K562 (cell line): Measurements from ENCODE around the gene AKR1C3. TPM values are rescaled to one million over a fixed set of nuclear protein-coding genes. Genes with fewer than 3 reads are reported as not detected.

Experiments used
- ATAC-seq: fragments of 200-7000 bp; cut with Tn5 transposase; 3 replicates; pipeline ENCODE4 v1.9.1; 2020; ENCODE audit warnings: moderate library complexity
- BruUV-seq: library from RNA; stranded (reverse); fragments of 400-500 nt; replicated peaks from 2 replicates; lab custom pipeline; 2021; lab: Mats Ljungman, UMichigan
- CTCF ChIA-PET: fragments of 300-600 bp; formaldehyde crosslinking; extraction: SDS; loops from one replicate; lab custom pipeline; 2021; ENCODE audit warnings: low intra/inter-chr PET ratio; lab: Yijun Ruan, JAX
- POLR2A ChIA-PET: fragments of 300-600, 350-650 bp; sonication (Branson Sonifier 250); formaldehyde crosslinking; extraction: SDS; loops from one replicate; lab custom pipeline; 2021; ENCODE audit warnings: antibody characterized with exemption, inconsistent platforms; lab: Yijun Ruan, JAX
- DNase-seq, 4 experiments: peaks; one replicate each; pipeline versions ENCODE4 v3.0.0 to v3.0.0-alpha.2; 2011 to 2018; ENCODE audit warnings: low spot score in 3 of 4, mixed read lengths in 3 of 4; ENCODE audit errors: extremely low read depth in 1 of 4
- FAIRE-seq: peaks from 2 replicates; lab custom pipeline; 2011; peaks lifted over from hg19 to GRCh38; lab: Jason Lieb, UNC
- H2AFZ ChIP-seq: 2 replicates; pipeline ENCODE4 v1.6.0; 2011; ENCODE audit warnings: low read depth, low read length, control low read depth, inconsistent platforms
- H3K27ac ChIP-seq: fragments of 200-600 bp; 3 replicates; pipeline ENCODE4 v1.8.0; 2011; ENCODE audit warnings: low read depth, mild to moderate bottlenecking, control low read depth, inconsistent platforms, low read length, moderate library complexity, mixed read lengths; ENCODE audit errors: extremely low read depth
- H3K27me3 ChIP-seq, 2 experiments: fragments of 300-600 bp in 1 of 2; 2 replicates in 1 of 2; 3 replicates in 1 of 2; pipeline versions ENCODE4 v1.6.0 to v1.8.0; 2011; ENCODE audit warnings: inconsistent platforms in 2 of 2, low read length in 2 of 2, mild to moderate bottlenecking in 1 of 2, mixed read lengths in 1 of 2, moderate library complexity in 1 of 2; ENCODE audit not compliant: control insufficient read depth in 2 of 2, insufficient read depth in 2 of 2
- H3K36me3 ChIP-seq: fragments of 300-600 bp; 3 replicates; pipeline ENCODE4 v1.8.0; 2011; ENCODE audit warnings: mild to moderate bottlenecking, low read length, inconsistent platforms; ENCODE audit not compliant: control insufficient read depth, insufficient read depth
- H3K4me1 ChIP-seq, 2 experiments: fragments of 200-600 bp in 1 of 2; replicated peaks in 1 of 2; 2 replicates in 1 of 2; 3 replicates in 1 of 2; pipeline versions ENCODE4 v1.5.1 to v1.8.0; 2011; ENCODE audit warnings: inconsistent platforms in 2 of 2, low read length in 2 of 2, mild to moderate bottlenecking in 1 of 2, mixed read lengths in 1 of 2, moderate library complexity in 1 of 2; ENCODE audit not compliant: control insufficient read depth in 2 of 2, insufficient read depth in 2 of 2
- H3K4me2 ChIP-seq: 2 replicates; pipeline ENCODE4 v1.6.1; 2011; ENCODE audit warnings: low read length, control low read depth, inconsistent platforms, mixed read lengths; ENCODE audit not compliant: insufficient read depth
- H3K4me3 ChIP-seq: fragments of 200-600 bp; sonication (generic), shearing (Covaris generic); 2 replicates; pipeline ENCODE4 v1.5.1; 2016; ENCODE audit warnings: control low read depth, inconsistent platforms
- H3K79me2 ChIP-seq: fragments of 200-600 bp; 3 replicates; pipeline ENCODE4 v1.8.0; 2011; ENCODE audit warnings: low read length, inconsistent platforms; ENCODE audit not compliant: control insufficient read depth, insufficient read depth
- H3K9ac ChIP-seq, 2 experiments: 2 replicates each; pipeline versions ENCODE4 v1.6.0 to v1.6.1; 2011; ENCODE audit warnings: low read depth in 2 of 2, low read length in 2 of 2, control low read depth in 1 of 2, inconsistent platforms in 1 of 2, mild to moderate bottlenecking in 1 of 2, mixed read lengths in 1 of 2; ENCODE audit not compliant: insufficient read depth in 1 of 2
- H3K9me1 ChIP-seq: one replicate; pipeline ENCODE4 v1.6.0; 2011; ENCODE audit warnings: inconsistent platforms, mild to moderate bottlenecking, low read length, moderate library complexity; ENCODE audit not compliant: control insufficient read depth, insufficient read depth
- H3K9me3 ChIP-seq: replicated peaks from 2 replicates; pipeline ENCODE4 v1.5.1; 2011; ENCODE audit warnings: low read depth, low read length, inconsistent platforms; ENCODE audit not compliant: control insufficient read depth, insufficient read depth
- H4K20me1 ChIP-seq: replicated peaks from 2 replicates; pipeline ENCODE4 v1.6.1; 2011; ENCODE audit warnings: low read length, inconsistent platforms, mixed read lengths; ENCODE audit not compliant: control insufficient read depth, insufficient read depth
- C11orf30 ChIP-seq: fragments of 450-650 bp; IDR thresholded peaks from 2 replicates; pipeline ENCODE4 v1.6.1; 2016; ENCODE audit warnings: low read depth, mild to moderate bottlenecking
- DACH1 ChIP-seq: fragments of 450-650 bp; IDR thresholded peaks from 2 replicates; pipeline ENCODE4 v1.6.1; 2018; ENCODE audit not compliant: partially characterized antibody
- GATAD2A ChIP-seq: fragments of 450-650 bp; IDR thresholded peaks from 2 replicates; pipeline ENCODE4 v1.6.1; 2017
- RB1 ChIP-seq: fragments of 450-650 bp; IDR thresholded peaks from 2 replicates; pipeline ENCODE4 v1.6.1; 2017; ENCODE audit warnings: low read depth, mild to moderate bottlenecking
- SP1 ChIP-seq: sonication (generic); formaldehyde crosslinking; IDR thresholded peaks from 2 replicates; pipeline ENCODE4 v1.8.1; 2022; ENCODE audit warnings: mild to moderate bottlenecking, missing genetic modification reagents
- STAG1 ChIP-seq: sonication (generic); formaldehyde crosslinking; IDR thresholded peaks from 2 replicates; pipeline ENCODE4 v1.5.0; 2020; ENCODE audit warnings: missing genetic modification reagents, borderline replicate concordance
- TAF7 ChIP-seq: fragments of 450-650 bp; IDR thresholded peaks from 2 replicates; pipeline ENCODE4 v1.6.1; 2016; ENCODE audit warnings: missing genetic modification characterization, missing compliant biosample characterization
- TRIM28 ChIP-seq: fragments of 450-650 bp; IDR thresholded peaks from 2 replicates; pipeline ENCODE4 v1.6.1; 2017
- XRCC3 ChIP-seq: fragments of 450-650 bp; IDR thresholded peaks from 2 replicates; pipeline ENCODE4 v1.6.1; 2017; ENCODE audit warnings: mild to moderate bottlenecking, moderate library complexity
- ZNF316 ChIP-seq: fragments of 450-650 bp; IDR thresholded peaks from 2 replicates; pipeline ENCODE4 v1.6.1; 2016
- ZNF830 ChIP-seq: fragments of 250-450 bp; sonication (Bioruptor Pico); IDR thresholded peaks from 2 replicates; pipeline ENCODE4 v1.5.0; 2021; ENCODE audit warnings: mild to moderate bottlenecking
- WGBS: fragments of 100-300 bp; shearing (Covaris generic); methylation state at CpG from one replicate; pipeline ENCODE4 v1.1.6; 2016; ENCODE audit warnings: low coverage, mixed read lengths; ENCODE audit not compliant: insufficient coverage; ENCODE audit errors: missing lambda C conversion rate; 5-methylcytosine and 5-hydroxymethylcytosine counted together
- in situ Hi-C: fragments of 300-500 bp; cut with MboI; formaldehyde crosslinking; loops from 4 replicates; pipeline ENCODE4 v1.15.0; 2018; ENCODE audit warnings: inconsistent platforms, mixed read lengths
- intact Hi-C: fragments of 100-400 bp; cut with micrococcal nuclease; formaldehyde crosslinking; loops from 2 replicates; pipeline ENCODE4 v1.14.2; 2022
- polyA plus RNA-seq, 8 experiments: library from polyadenylated mRNA; depleted of rRNA in 4 of 8; stranded (reverse) in 5 of 8; unstranded in 3 of 8; fragments of >200 nt; fragmentation: Nextera tagmentation in 2 of 8; fragmentation: Illumina TruSeq in 1 of 8; extraction: Ambion mirVana in 2 of 8; extraction: Trizol in 1 of 8; gene quantifications; 2 replicates each; pipeline versions ENCODE4 v1.2.1 to v1.2.3, GENCODE V29; 2011 to 2014; ENCODE audit warnings: inconsistent platforms in 1 of 8, missing spikeins in 1 of 8
- total RNA-seq, 7 experiments: library from RNA; depleted of rRNA in 6 of 7; stranded (reverse); fragments of >200 nt in 6 of 7; fragmentation: Illumina TruSeq in 2 of 7; extraction: Trizol in 2 of 7; gene quantifications; 2 replicates each; pipeline versions ENCODE4 v1.2.1 to v1.2.3, GENCODE V29; 2011 to 2021; ENCODE audit warnings: low replicate concordance in 1 of 7
- TF ChIP-seq, protein P1 (sequence below): fragments of 250-450 bp; sonication (Bioruptor Pico); IDR thresholded peaks from 2 replicates; pipeline ENCODE4 v1.5.0; 2020; ENCODE audit warnings: mild to moderate bottlenecking
- TF ChIP-seq, protein P2 (sequence below): fragments of 250-450 bp; sonication (Bioruptor Pico); IDR thresholded peaks from 2 replicates; pipeline ENCODE4 v1.8.0; 2022; ENCODE audit warnings: moderate library complexity, mild to moderate bottlenecking, inconsistent platforms
- TF ChIP-seq, protein P3 (sequence below), 2 experiments: fragments of 450-650 bp; conservative IDR thresholded peaks; 2 replicates each; pipeline ENCODE4 v1.6.1; 2017; ENCODE audit warnings: mild to moderate bottlenecking in 2 of 2, moderate library complexity in 2 of 2

Gene AKR1C3
- total and polyA plus RNA-seq, 9 of the 15 experiments (the other 6 are each of a cell fraction or from before 2014, with no cell fraction given) = 4.6 to 20.4 (median 10.1) TPM

DNA sequence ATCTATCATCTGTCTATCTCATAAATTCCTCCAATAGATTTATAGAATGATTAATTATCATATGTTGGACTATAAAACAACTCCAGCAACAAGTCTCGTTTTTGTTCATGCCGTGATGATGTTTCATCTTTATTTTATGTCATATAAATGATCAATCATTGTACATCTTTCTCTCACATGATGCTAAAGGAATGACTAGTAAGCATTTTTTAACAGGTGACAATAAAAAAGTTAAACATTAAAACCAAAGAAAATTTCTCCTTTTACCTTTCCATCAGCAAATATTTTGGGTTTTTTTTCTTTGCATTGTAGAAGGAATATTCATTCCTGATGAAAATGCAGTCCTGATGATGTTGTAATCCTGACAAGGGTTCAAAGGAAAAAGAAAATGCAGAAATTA is 41.4 kb downstream of the AKR1C3 start:
- no peaks in the 10 kb centered on the region for H3K4me1 ChIP-seq
- peaks cover 2% of the 10 kb centered on the region for H3K9me3 ChIP-seq
- no peaks in the 10 kb centered on the region for H4K20me1 ChIP-seq
- POLR2A ChIA-PET = no interaction called here
- no TSS peak for BruUV-seq
- no peak overlapping the region for H3K4me2 ChIP-seq
- H3K79me2 ChIP-seq = no peaks in the 10 kb centered on the region
- ATAC-seq = no peak
- intact Hi-C loops = no loop called here
- CTCF ChIA-PET = no interaction called here
- H3K9me1 ChIP-seq = no peaks in the 10 kb centered on the region
- H3K27ac ChIP-seq = no peak overlapping the region
- no peak overlapping the region for H2AFZ ChIP-seq
- H3K36me3 ChIP-seq = no peaks in the 10 kb centered on the region
- H3K27me3 ChIP-seq = no peaks in the 10 kb centered on the region
- 40% methylated on average over 2 of the region's 2 CpGs for WGBS
- peak; percentile 72 for TF ChIP-seq ZNF316
- TF ChIP-seq, protein P1, sequence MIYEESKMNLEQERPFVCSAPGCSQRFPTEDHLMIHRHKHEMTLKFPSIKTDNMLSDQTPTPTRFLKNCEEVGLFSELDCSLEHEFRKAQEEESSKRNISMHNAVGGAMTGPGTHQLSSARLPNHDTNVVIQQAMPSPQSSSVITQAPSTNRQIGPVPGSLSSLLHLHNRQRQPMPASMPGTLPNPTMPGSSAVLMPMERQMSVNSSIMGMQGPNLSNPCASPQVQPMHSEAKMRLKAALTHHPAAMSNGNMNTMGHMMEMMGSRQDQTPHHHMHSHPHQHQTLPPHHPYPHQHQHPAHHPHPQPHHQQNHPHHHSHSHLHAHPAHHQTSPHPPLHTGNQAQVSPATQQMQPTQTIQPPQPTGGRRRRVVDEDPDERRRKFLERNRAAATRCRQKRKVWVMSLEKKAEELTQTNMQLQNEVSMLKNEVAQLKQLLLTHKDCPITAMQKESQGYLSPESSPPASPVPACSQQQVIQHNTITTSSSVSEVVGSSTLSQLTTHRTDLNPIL (CRISPR knock-in tag) = no peak
- peak; percentile 27; the same call in 1 of the 2 replicates for TF ChIP-seq C11orf30
- no peak for DNase-seq
- in situ Hi-C loops = no loop called here
- no peak overlapping the region for H3K4me3 ChIP-seq
- H3K9ac ChIP-seq = no peak overlapping the region
- no peak for FAIRE-seq

DNA sequence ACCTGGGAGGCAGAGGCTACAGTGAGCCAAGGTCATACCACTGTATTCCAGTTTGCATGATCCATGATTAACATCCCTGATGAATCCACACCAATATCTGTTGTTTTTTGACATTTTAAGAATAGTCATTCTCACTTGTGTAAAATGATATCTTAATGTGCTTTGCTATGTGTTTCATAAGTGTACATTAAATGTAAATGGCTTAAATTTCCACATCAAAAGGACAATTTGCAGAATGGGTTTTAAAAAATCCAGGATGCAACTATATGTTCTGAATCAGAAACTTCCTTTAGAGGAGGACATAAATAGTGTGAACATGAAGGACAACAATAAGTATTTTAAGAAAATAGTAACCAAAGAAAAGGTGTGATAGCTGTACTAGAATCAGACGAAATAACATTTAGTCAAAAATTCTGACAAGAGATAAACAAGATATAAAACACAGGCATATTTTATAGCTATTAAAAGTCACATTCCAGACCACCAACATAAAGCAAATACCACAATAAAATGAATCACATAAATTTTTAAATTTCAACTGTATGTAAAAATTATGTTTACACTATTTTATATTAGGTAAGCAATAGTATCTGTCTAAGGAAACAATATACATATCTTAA is 42.4 kb downstream of the AKR1C3 start:
- H3K9me3 ChIP-seq = peaks cover 2% of the 10 kb centered on the region
- H3K4me1 ChIP-seq = no peaks in the 10 kb centered on the region
- FAIRE-seq = no peak
- no peak for ATAC-seq
- no peak overlapping the region for H3K4me3 ChIP-seq
- CTCF ChIA-PET = no interaction called here
- H4K20me1 ChIP-seq = no peaks in the 10 kb centered on the region
- no TSS peak for BruUV-seq
- H3K36me3 ChIP-seq = no peaks in the 10 kb centered on the region
- H3K9ac ChIP-seq = no peak overlapping the region
- no peak overlapping the region for H3K27ac ChIP-seq
- POLR2A ChIA-PET = no interaction called here
- DNase-seq = no peak
- H2AFZ ChIP-seq = no peak overlapping the region
- 9% methylated on average over 1 of the region's 1 CpG for WGBS
- H3K79me2 ChIP-seq = no peaks in the 10 kb centered on the region
- H3K4me2 ChIP-seq = no peak overlapping the region
- no peaks in the 10 kb centered on the region for H3K9me1 ChIP-seq
- intact Hi-C loops (no loop called here), in situ Hi-C loops (no loop called here)
- H3K27me3 ChIP-seq = no peaks in the 10 kb centered on the region
- TF ChIP-seq, protein P2, sequence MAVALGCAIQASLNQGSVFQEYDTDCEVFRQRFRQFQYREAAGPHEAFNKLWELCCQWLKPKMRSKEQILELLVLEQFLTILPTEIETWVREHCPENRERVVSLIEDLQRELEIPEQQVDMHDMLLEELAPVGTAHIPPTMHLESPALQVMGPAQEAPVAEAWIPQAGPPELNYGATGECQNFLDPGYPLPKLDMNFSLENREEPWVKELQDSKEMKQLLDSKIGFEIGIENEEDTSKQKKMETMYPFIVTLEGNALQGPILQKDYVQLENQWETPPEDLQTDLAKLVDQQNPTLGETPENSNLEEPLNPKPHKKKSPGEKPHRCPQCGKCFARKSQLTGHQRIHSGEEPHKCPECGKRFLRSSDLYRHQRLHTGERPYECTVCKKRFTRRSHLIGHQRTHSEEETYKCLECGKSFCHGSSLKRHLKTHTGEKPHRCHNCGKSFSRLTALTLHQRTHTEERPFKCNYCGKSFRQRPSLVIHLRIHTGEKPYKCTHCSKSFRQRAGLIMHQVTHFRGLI (CRISPR knock-in tag) = no peak
- no peak for TF ChIP-seq SP1 (CRISPR knock-in tag)
- TF ChIP-seq XRCC3 = peak; percentile 30; the same call in 1 of the 2 replicates
- TF ChIP-seq GATAD2A = no peak
- no peak for TF ChIP-seq TAF7
- no peak for TF ChIP-seq RB1
- TF ChIP-seq, protein P3, sequence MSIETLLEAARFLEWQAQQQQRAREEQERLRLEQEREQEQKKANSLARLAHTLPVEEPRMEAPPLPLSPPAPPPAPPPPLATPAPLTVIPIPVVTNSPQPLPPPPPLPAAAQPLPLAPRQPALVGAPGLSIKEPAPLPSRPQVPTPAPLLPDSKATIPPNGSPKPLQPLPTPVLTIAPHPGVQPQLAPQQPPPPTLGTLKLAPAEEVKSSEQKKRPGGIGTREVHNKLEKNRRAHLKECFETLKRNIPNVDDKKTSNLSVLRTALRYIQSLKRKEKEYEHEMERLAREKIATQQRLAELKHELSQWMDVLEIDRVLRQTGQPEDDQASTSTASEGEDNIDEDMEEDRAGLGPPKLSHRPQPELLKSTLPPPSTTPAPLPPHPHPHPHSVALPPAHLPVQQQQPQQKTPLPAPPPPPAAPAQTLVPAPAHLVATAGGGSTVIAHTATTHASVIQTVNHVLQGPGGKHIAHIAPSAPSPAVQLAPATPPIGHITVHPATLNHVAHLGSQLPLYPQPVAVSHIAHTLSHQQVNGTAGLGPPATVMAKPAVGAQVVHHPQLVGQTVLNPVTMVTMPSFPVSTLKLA (conservative IDR thresholded peaks at IDR 0.05) = no peak
- no peak for TF ChIP-seq DACH1
- TF ChIP-seq ZNF830 (CRISPR knock-in tag) = no peak
- TF ChIP-seq TRIM28 = peak; percentile 36; the same call in 1 of the 2 replicates
- no peak for TF ChIP-seq STAG1 (CRISPR knock-in tag)
